Left lobe of liver (tissue), 2 donors: Measurements from ENCODE around the gene GYS1. TPM values are rescaled to one million over a fixed set of nuclear protein-coding genes. Genes with fewer than 3 reads are reported as not detected.

Experiments
- ATAC-seq: fragments of 200-7000 bp; cut with Tn5 transposase; one replicate; pipeline ENCODE4 v1.9.1; 2020; ENCODE audit warnings: mild to moderate bottlenecking, moderate library complexity
- DNase-seq: peaks from one replicate; pipeline ENCODE4 v3.0.0-alpha.2; 2020; ENCODE audit warnings: low spot score
- total RNA-seq: library from RNA; stranded (reverse); gene quantifications from one replicate; pipeline ENCODE4 v1.2.1, GENCODE V29; 2021
- donor health status: DM: no; HTN: no; CAD: no; lungs with moderate emphysema.
- donor health status: DM: no; HTN: yes; CAD: no.

The GYS1 gene
- total RNA-seq, 1 donor from 2014 or later: 13.6 TPM

- ATAC-seq (peak; percentile 39), DNase-seq (no peak)
Observed at GRCh38 chr19:48918801-48919247, 74.3 kb downstream of the GYS1 start.

Other genes starting within 250 kb of the GYS1 start
- not detected for gene IZUMO1, start 246.4 kb downstream of the GYS1 start, total RNA-seq
- 0.43 TPM for gene FUT1, start 240.7 kb downstream of the GYS1 start, total RNA-seq
- 0.75 TPM for gene FGF21, start 237.8 kb downstream of the GYS1 start, total RNA-seq
- gene BCAT2, start 182.3 kb downstream of the GYS1 start, total RNA-seq: 21.7 TPM
- gene HSD17B14, start 156.8 kb downstream of the GYS1 start, total RNA-seq: 15.7 TPM
- gene PLEKHA4, start 124.7 kb downstream of the GYS1 start, total RNA-seq: 7.6 TPM
- 5.7 TPM for gene PPP1R15A, start 120.9 kb downstream of the GYS1 start, total RNA-seq
- not detected for gene TULP2, start 94.6 kb downstream of the GYS1 start, total RNA-seq
- gene NUCB1, start 93.0 kb downstream of the GYS1 start, total RNA-seq: 300 TPM
- 0.23 TPM for gene DHDH, start 59.6 kb downstream of the GYS1 start, total RNA-seq
- gene BAX, start 38.4 kb downstream of the GYS1 start, total RNA-seq: 18.9 TPM
- gene FTL, start 28.0 kb downstream of the GYS1 start, total RNA-seq: 8,713 TPM
- gene RUVBL2, start 578 bp upstream of the GYS1 start, total RNA-seq: 34.3 TPM
- not detected for gene LHB, start 23.8 kb upstream of the GYS1 start, total RNA-seq
- gene CGB3, start 31.0 kb upstream of the GYS1 start, total RNA-seq: not detected
- not detected for gene CGB2, start 38.6 kb upstream of the GYS1 start, total RNA-seq
- not detected for gene CGB1, start 43.6 kb upstream of the GYS1 start, total RNA-seq
- gene CGB5, start 50.5 kb upstream of the GYS1 start, total RNA-seq: not detected
- gene CGB8, start 55.8 kb upstream of the GYS1 start, total RNA-seq: not detected
- not detected for gene CGB7, start 64.4 kb upstream of the GYS1 start, total RNA-seq
- gene NTF4, start 71.5 kb upstream of the GYS1 start, total RNA-seq: not detected
- gene KCNA7, start 79.4 kb upstream of the GYS1 start, total RNA-seq: not detected
- 170 TPM for gene SNRNP70, start 92.1 kb upstream of the GYS1 start, total RNA-seq
- 5.5 TPM for gene LIN7B, start 121.1 kb upstream of the GYS1 start, total RNA-seq
- 2.2 TPM for gene C19orf73, start 125.8 kb upstream of the GYS1 start, total RNA-seq
- gene PPFIA3, start 126.2 kb upstream of the GYS1 start, total RNA-seq: 2.3 TPM
- gene HRC, start 162.1 kb upstream of the GYS1 start, total RNA-seq: not detected
- gene TRPM4, start 164.5 kb upstream of the GYS1 start, total RNA-seq: 15.0 TPM